GM19035 (cell line): ENCODE data around the gene FCGR1A.
"Not testable (repeated sequence)": the region's sequence is repeated elsewhere in the genome, so short reads cannot be mapped to it uniquely, and the experiment has no call there.

Source experiments
- ATAC-seq: cut with Tn5 transposase; IDR thresholded peaks from one replicate; pipeline ENCODE4 v1.9.1; 2021; ENCODE audit not compliant: unreplicated experiment

The FCGR1A gene

GRCh38 chr1:149831764-149832315 is 49.3 kb downstream of the FCGR1A start:
- ATAC-seq: not testable (repeated sequence)

GRCh38 chr1:149832316-149833126 is 50.0 kb downstream of the FCGR1A start:
- peak; percentile 77 for ATAC-seq

- ATAC-seq: peak; percentile 13
Measured at GRCh38 chr1:149833144-149833543, 50.6 kb downstream of the FCGR1A start.

- ATAC-seq: peak; percentile 28
Measured at GRCh38 chr1:149841149-149841548, 58.7 kb downstream of the FCGR1A start.
